HepG2 (cell line): ENCODE data around the gene GMPPB. TPM values are rescaled to one million over a fixed set of nuclear protein-coding genes. Genes with fewer than 3 reads are reported as not detected.

Experiments
- ARNT2 ChIP-seq: sonication (generic); formaldehyde crosslinking; IDR thresholded peaks from 2 replicates; pipeline ENCODE4 v1.8.0; 2022; ENCODE audit warnings: mild to moderate bottlenecking, low read depth, missing genetic modification reagents, moderate library complexity
- ELF3 ChIP-seq: IDR thresholded peaks from 2 replicates; pipeline ENCODE4 v1.6.1; 2016; ENCODE audit warnings: missing genetic modification reagents, missing compliant biosample characterization
- FOXC1 ChIP-seq: sonication (generic); formaldehyde crosslinking; IDR thresholded peaks from 2 replicates; pipeline ENCODE4 v1.8.0; 2022; ENCODE audit warnings: mild to moderate bottlenecking, missing genetic modification reagents, borderline replicate concordance
- GMEB1 ChIP-seq: sonication (generic); formaldehyde crosslinking; IDR thresholded peaks from 2 replicates; pipeline ENCODE4 v1.5.1; 2020; ENCODE audit warnings: missing genetic modification reagents, mild to moderate bottlenecking, borderline replicate concordance
- HOXA7 ChIP-seq: sonication (generic); formaldehyde crosslinking; IDR thresholded peaks from 2 replicates; pipeline ENCODE4 v1.8.1; 2022; ENCODE audit warnings: mild to moderate bottlenecking, missing genetic modification reagents, moderate library complexity
- IKZF5 ChIP-seq: IDR thresholded peaks from 2 replicates; pipeline ENCODE4 v1.6.1; 2018; ENCODE audit warnings: missing genetic modification reagents, mild to moderate bottlenecking, missing compliant biosample characterization
- JARID2 ChIP-seq: sonication (generic); formaldehyde crosslinking; IDR thresholded peaks from 2 replicates; pipeline ENCODE4 v1.8.1; 2023; ENCODE audit warnings: missing genetic modification reagents, inconsistent platforms; ENCODE audit not compliant: insufficient replicate concordance
- JUN ChIP-seq: sonication (generic); formaldehyde crosslinking; IDR thresholded peaks from 2 replicates; pipeline ENCODE4 v1.4.0; 2020; ENCODE audit warnings: mild to moderate bottlenecking, missing genetic modification reagents
- KMT2A ChIP-seq: sonication (generic); formaldehyde crosslinking; IDR thresholded peaks from 2 replicates; pipeline ENCODE4 v1.4.0; 2020; ENCODE audit warnings: missing genetic modification reagents
- MED1 ChIP-seq: sonication (generic); formaldehyde crosslinking; IDR thresholded peaks from 2 replicates; pipeline ENCODE4 v1.4.0; 2020; ENCODE audit warnings: missing genetic modification reagents
- SPEN ChIP-seq: sonication (generic); formaldehyde crosslinking; IDR thresholded peaks from 2 replicates; pipeline ENCODE4 v1.5.1; 2020; ENCODE audit warnings: low read depth, mild to moderate bottlenecking, missing genetic modification reagents
- SUZ12 ChIP-seq: fragments of 150-350 bp; IDR thresholded peaks from 2 replicates; pipeline ENCODE4 v1.6.1; 2014; ENCODE audit warnings: low read depth, low read length
- THRA ChIP-seq: sonication (generic); formaldehyde crosslinking; IDR thresholded peaks from 2 replicates; pipeline ENCODE4 v1.4.0; 2020; ENCODE audit warnings: missing genetic modification reagents, borderline replicate concordance
- ZNF3 ChIP-seq: IDR thresholded peaks from 2 replicates; pipeline ENCODE4 v1.7.0; 2017; ENCODE audit warnings: inconsistent platforms
- ZNF318 ChIP-seq: sonication (generic); formaldehyde crosslinking; IDR thresholded peaks from 2 replicates; pipeline ENCODE4 v1.4.0; 2020; ENCODE audit warnings: mild to moderate bottlenecking, missing genetic modification reagents
- ZNF580 ChIP-seq: IDR thresholded peaks from 2 replicates; pipeline ENCODE4 v1.6.1; 2016; ENCODE audit warnings: low read depth, borderline replicate concordance
- polyA plus RNA-seq, 8 experiments: library from polyadenylated mRNA; depleted of rRNA in 3 of 8; stranded (reverse) in 7 of 8; unstranded in 1 of 8; fragments of >200 nt; fragmentation: Illumina TruSeq in 4 of 8; extraction: Trizol in 4 of 8; gene quantifications; 2 replicates each; pipeline versions ENCODE4 v1.2.1 to v1.2.3, GENCODE V29; 2011 to 2016; ENCODE audit warnings: low read depth in 4 of 8, missing spikeins in 1 of 8, mixed read lengths in 1 of 8; ENCODE audit not compliant: insufficient read depth in 1 of 8
- total RNA-seq, 5 experiments: library from RNA; depleted of rRNA; stranded (reverse); fragments of >200 nt; fragmentation: Illumina TruSeq; extraction: Trizol; gene quantifications; 2 replicates each; pipeline ENCODE4 v1.2.3, GENCODE V29; 2016; ENCODE audit warnings: low read depth in 1 of 5

GMPPB gene
- total and polyA plus RNA-seq, 2 of the 13 experiments (the other 11 are each of a cell fraction or from before 2014, with no cell fraction given): 6.5 to 23.1 TPM

GRCh38 chr3:49673715-49674496 lies 49.8 kb downstream of the GMPPB start, which contains the start of gene APEH (continued):
- TF ChIP-seq KMT2A (CRISPR knock-in tag) (peak; percentile 57; the same call in 1 of the 2 replicates), IKZF5 (no peak), ZNF318 (CRISPR knock-in tag) (no peak), JUN (CRISPR knock-in tag) (no peak), SPEN (CRISPR knock-in tag) (peak; percentile 36; the same call in 1 of the 2 replicates), GMEB1 (CRISPR knock-in tag) (peak; percentile 95), THRA (CRISPR knock-in tag) (0 out of 2 replicates have a peak, but pooled peaks have one; percentile 7), ZNF580 (CRISPR knock-in tag) (peak; percentile 12; the same call in 1 of the 2 replicates), ARNT2 (CRISPR knock-in tag) (peak; percentile 23; the same call in 1 of the 2 replicates), ELF3 (CRISPR knock-in tag) (peak; percentile 81), SUZ12 (no peak), JARID2 (no peak), ZNF3 (no peak), FOXC1 (CRISPR knock-in tag) (peak; percentile 67), HOXA7 (CRISPR knock-in tag) (no peak), MED1 (CRISPR knock-in tag) (peak; percentile 32; the same call in 1 of the 2 replicates)
